Parathyroid adenoma (tissue), 2 donors: ENCODE data around the gene NUP133.

Experiments
- H2AFZ ChIP-seq: fragments of 300-600 bp; sonication (generic); one replicate; pipeline ENCODE4 v1.7.0; 2017; ENCODE audit warnings: antibody characterized with exemption, mild to moderate bottlenecking
- H3K27ac ChIP-seq: fragments of 300-600 bp; sonication (generic); one replicate; pipeline ENCODE4 v1.7.0; 2017
- H3K27me3 ChIP-seq: fragments of 300-600 bp; sonication (generic); one replicate; pipeline ENCODE4 v1.7.0; 2017; ENCODE audit warnings: low read length; ENCODE audit not compliant: control insufficient read depth, insufficient read depth
- H3K36me3 ChIP-seq: fragments of 300-600 bp; sonication (generic); one replicate; pipeline ENCODE4 v1.7.0; 2017; ENCODE audit warnings: low read length; ENCODE audit not compliant: control insufficient read depth, insufficient read depth
- H3K4me1 ChIP-seq: fragments of 300-600 bp; sonication (generic); one replicate; pipeline ENCODE4 v1.7.0; 2017; ENCODE audit warnings: control low read depth
- H3K4me2 ChIP-seq: fragments of 300-600 bp; sonication (generic); one replicate; pipeline ENCODE4 v1.7.0; 2017; ENCODE audit warnings: low read length
- H3K4me3 ChIP-seq: fragments of 300-600 bp; sonication (generic); one replicate; pipeline ENCODE4 v1.7.0; 2017; ENCODE audit warnings: low read depth, low read length
- H3K79me2 ChIP-seq: fragments of 300-600 bp; sonication (generic); one replicate; pipeline ENCODE4 v1.7.0; 2017; ENCODE audit warnings: control low read depth
- H3K9ac ChIP-seq: fragments of 300-600 bp; sonication (generic); one replicate; pipeline ENCODE4 v1.7.0; 2017; ENCODE audit warnings: mild to moderate bottlenecking
- H3K9me3 ChIP-seq: fragments of 300-600 bp; sonication (generic); one replicate; pipeline ENCODE4 v1.7.0; 2017; ENCODE audit warnings: low read length; ENCODE audit not compliant: control insufficient read depth
- CTCF ChIP-seq: fragments of 300-600 bp; sonication (generic); IDR thresholded peaks from one replicate; pipeline ENCODE4 v1.7.0; 2017; ENCODE audit warnings: antibody characterized with exemption, mild to moderate bottlenecking
- donor health status: primary hyperparathyroidism.

The NUP133 gene

GRCh38 chr1:229433364-229434004 is 74.7 kb downstream of the NUP133 start:
- Histone ChIP-seq H3K9me3 (no peaks in the 10 kb centered on the region), H3K36me3 (no peaks in the 10 kb centered on the region), H3K27me3 (peaks cover 9% of the 10 kb centered on the region), H3K4me1 (peaks cover 3% of the 10 kb centered on the region), H3K27ac (no peak overlapping the region), H3K79me2 (no peaks in the 10 kb centered on the region), H3K4me3 (no peak overlapping the region), H3K4me2 (no peak overlapping the region), H3K9ac (no peak overlapping the region), H2AFZ (no peak overlapping the region)
- TF ChIP-seq CTCF: no peak

GRCh38 chr1:229432905-229433304 is 75.2 kb downstream of the NUP133 start:
- Histone ChIP-seq H3K79me2 (no peaks in the 10 kb centered on the region), H3K9ac (no peak overlapping the region), H2AFZ (no peak overlapping the region), H3K27ac (no peak overlapping the region), H3K9me3 (no peaks in the 10 kb centered on the region), H3K4me3 (no peak overlapping the region), H3K27me3 (peaks cover 9% of the 10 kb centered on the region), H3K4me2 (no peak overlapping the region), H3K36me3 (no peaks in the 10 kb centered on the region), H3K4me1 (peaks cover 3% of the 10 kb centered on the region)
- no peak for TF ChIP-seq CTCF

GRCh38 chr1:229432116-229432461 is 76.1 kb downstream of the NUP133 start:
- no peak overlapping the region for H2AFZ ChIP-seq
- no peaks in the 10 kb centered on the region for H3K79me2 ChIP-seq
- H3K4me3 ChIP-seq: no peak overlapping the region
- peaks cover 9% of the 10 kb centered on the region for H3K27me3 ChIP-seq
- H3K36me3 ChIP-seq: no peaks in the 10 kb centered on the region
- H3K9me3 ChIP-seq: no peaks in the 10 kb centered on the region
- no peak overlapping the region for H3K27ac ChIP-seq
- H3K9ac ChIP-seq: no peak overlapping the region
- TF ChIP-seq CTCF: no peak
- no peak overlapping the region for H3K4me2 ChIP-seq
- H3K4me1 ChIP-seq: peaks cover 3% of the 10 kb centered on the region

- no peak overlapping the region for H3K4me3 ChIP-seq
Observed at GRCh38 chr1:229431284-229432115, 76.6 kb downstream of the NUP133 start.

More at GRCh38 chr1:229431284-229432115, 76.6 kb downstream of the NUP133 start:
- Histone ChIP-seq H3K9ac (no peak overlapping the region), H3K36me3 (no peaks in the 10 kb centered on the region), H3K4me2 (no peak overlapping the region), H3K9me3 (no peaks in the 10 kb centered on the region), H3K4me1 (peaks cover 3% of the 10 kb centered on the region), H3K27me3 (peaks cover 9% of the 10 kb centered on the region), H2AFZ (no peak overlapping the region), H3K27ac (no peak overlapping the region), H3K79me2 (no peaks in the 10 kb centered on the region)
- TF ChIP-seq CTCF: no peak
